K562 (cell line): ENCODE data around the gene PPTC7. TPM values are rescaled to one million over a fixed set of nuclear protein-coding genes. Genes with fewer than 3 reads are reported as not detected.

Experiments used
- ARID4B ChIP-seq: sonication (generic); formaldehyde crosslinking; IDR thresholded peaks from 2 replicates; pipeline ENCODE4 v1.8.0; 2022; ENCODE audit warnings: mild to moderate bottlenecking, missing genetic modification reagents
- BRF2 ChIP-seq: IDR thresholded peaks from 3 replicates; pipeline ENCODE4 v1.6.1; 2011; ENCODE audit warnings: borderline replicate concordance, mild to moderate bottlenecking; ENCODE audit not compliant: insufficient read length, insufficient read depth
- CHCHD3 ChIP-seq: fragments of 250-450 bp; sonication (Bioruptor Pico); IDR thresholded peaks from 2 replicates; pipeline ENCODE4 v2.1.2; 2022; ENCODE audit warnings: mild to moderate bottlenecking
- GABPB1 ChIP-seq: sonication (generic); formaldehyde crosslinking; IDR thresholded peaks from 2 replicates; pipeline ENCODE4 v1.8.0; 2022; ENCODE audit warnings: mild to moderate bottlenecking, missing genetic modification reagents
- POLR2B ChIP-seq: fragments of 450-650 bp; IDR thresholded peaks from 2 replicates; pipeline ENCODE4 v1.6.1; 2018; ENCODE audit warnings: low read depth; ENCODE audit not compliant: partially characterized antibody
- RCOR1 ChIP-seq, 2 experiments: IDR thresholded peaks; 2 replicates each; pipeline ENCODE4 v1.6.1; 2012; ENCODE audit warnings: low read depth in 2 of 2, low read length in 2 of 2, borderline replicate concordance in 1 of 2, improper control_type of control experiment in 1 of 2
- SIRT6 ChIP-seq: IDR thresholded peaks from one replicate; pipeline ENCODE4 v1.6.1; 2012; ENCODE audit warnings: low read depth, mild to moderate bottlenecking, control low read depth, inconsistent platforms, low read length, moderate library complexity
- STAT6 ChIP-seq: sonication (generic); formaldehyde crosslinking; IDR thresholded peaks from 2 replicates; pipeline ENCODE4 v1.8.1; 2023; ENCODE audit warnings: mild to moderate bottlenecking, missing genetic modification reagents
- ZBTB11 ChIP-seq, 3 experiments: fragments of 200-800 bp in 1 of 3; fragments of 250-450 bp in 1 of 3; fragments of 450-650 bp in 1 of 3; sonication (Bioruptor Pico) in 1 of 3; sonication (Bioruptor generic) in 1 of 3; formaldehyde crosslinking in 1 of 3; IDR thresholded peaks; 2 replicates each; pipeline versions ENCODE4 v1.6.1 to v1.8.0; 2016 to 2022; ENCODE audit warnings: mild to moderate bottlenecking in 2 of 3, missing genetic modification characterization in 2 of 3, missing compliant biosample characterization in 1 of 3, moderate library complexity in 1 of 3
- ZFP30 ChIP-seq: fragments of 250-450 bp; sonication (Bioruptor Pico); IDR thresholded peaks from 2 replicates; pipeline ENCODE4 v1.8.0; 2022; ENCODE audit warnings: moderate library complexity, mild to moderate bottlenecking, inconsistent platforms, borderline replicate concordance
- ZNF511 ChIP-seq: sonication (generic); formaldehyde crosslinking; IDR thresholded peaks from 2 replicates; pipeline ENCODE4 v1.8.0; 2022; ENCODE audit warnings: mild to moderate bottlenecking, missing genetic modification reagents
- polyA plus RNA-seq, 8 experiments: library from polyadenylated mRNA; depleted of rRNA in 4 of 8; stranded (reverse) in 5 of 8; unstranded in 3 of 8; fragments of >200 nt; fragmentation: Nextera tagmentation in 2 of 8; fragmentation: Illumina TruSeq in 1 of 8; extraction: Ambion mirVana in 2 of 8; extraction: Trizol in 1 of 8; gene quantifications; 2 replicates each; pipeline versions ENCODE4 v1.2.1 to v1.2.3, GENCODE V29; 2011 to 2014; ENCODE audit warnings: inconsistent platforms in 1 of 8, missing spikeins in 1 of 8
- total RNA-seq, 7 experiments: library from RNA; depleted of rRNA in 6 of 7; stranded (reverse); fragments of >200 nt in 6 of 7; fragmentation: Illumina TruSeq in 2 of 7; extraction: Trizol in 2 of 7; gene quantifications; 2 replicates each; pipeline versions ENCODE4 v1.2.1 to v1.2.3, GENCODE V29; 2011 to 2021; ENCODE audit warnings: low replicate concordance in 1 of 7

The PPTC7 gene
- total and polyA plus RNA-seq, 9 of the 15 experiments (the other 6 are each of a cell fraction or from before 2014, with no cell fraction given): 2.6 to 23.1 (median 11.9) TPM

GRCh38 chr12:110613771-110614684, 30.9 kb upstream of the PPTC7 start, which contains the start of gene TCTN1 (continued):
- TF ChIP-seq ARID4B (CRISPR knock-in tag) (peak; percentile 88), ZBTB11 (CRISPR knock-in tag; IDR thresholded peaks at IDR 0.05) (0 out of 6 replicates have a peak, but pooled peaks of 1 of the 3 experiments have one; percentile 48), CHCHD3 (no peak), ZNF511 (0 out of 2 replicates have a peak, but pooled peaks have one; percentile 47), POLR2B (peak; percentile 59), GABPB1 (CRISPR knock-in tag) (peak; percentile 39), BRF2 (no peak), SIRT6 (no peak), RCOR1 (IDR thresholded peaks at IDR 0.05; ENCODE audit: borderline replicate concordance in 1 of 2, low read depth in 2 of 2, low read length in 2 of 2) (peak in 1 of 2 experiments; percentile 74; a peak in 2 of 4 replicates), STAT6 (CRISPR knock-in tag) (0 out of 2 replicates have a peak, but pooled peaks have one; percentile 20), ZFP30 (CRISPR knock-in tag) (no peak)
